ENCODE measurements around the gene KDM5B. TPM values are rescaled to one million over a fixed set of nuclear protein-coding genes. Genes with fewer than 3 reads are reported as not detected.
"Not testable (repeated sequence)": the region's sequence is repeated elsewhere in the genome, so short reads cannot be mapped to it uniquely, and the experiment has no call there.

Gene KDM5B
- polyA plus RNA-seq, 1 donor from 2014 or later, result 88.4 TPM

DNA sequence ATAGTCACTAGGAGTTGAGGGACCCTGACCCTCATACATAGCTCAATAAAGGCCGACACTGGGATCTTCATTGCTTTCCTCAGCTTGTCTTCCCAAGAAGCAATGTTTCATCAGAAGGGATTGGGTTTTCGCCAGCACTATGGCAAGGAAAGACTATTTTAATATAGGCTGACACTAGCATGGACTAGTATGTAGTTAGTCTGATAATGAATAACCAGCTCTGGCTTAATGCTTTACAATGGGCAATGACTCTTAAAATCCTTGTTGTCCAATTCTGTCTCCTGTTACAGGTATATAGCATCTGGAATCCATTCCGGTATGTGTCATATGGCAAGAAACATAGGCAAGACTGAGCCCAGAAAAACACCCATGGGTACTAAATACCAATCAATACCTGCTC, 82.7 kb downstream of the KDM5B start:
- no peaks in the 10 kb centered on the region for H3K9me2 ChIP-seq (ENCODE audit: insufficient read depth, low read length)
- peaks cover 9% of the 10 kb centered on the region for H3K36me3 ChIP-seq (ENCODE audit: insufficient read depth, low read length)

DNA sequence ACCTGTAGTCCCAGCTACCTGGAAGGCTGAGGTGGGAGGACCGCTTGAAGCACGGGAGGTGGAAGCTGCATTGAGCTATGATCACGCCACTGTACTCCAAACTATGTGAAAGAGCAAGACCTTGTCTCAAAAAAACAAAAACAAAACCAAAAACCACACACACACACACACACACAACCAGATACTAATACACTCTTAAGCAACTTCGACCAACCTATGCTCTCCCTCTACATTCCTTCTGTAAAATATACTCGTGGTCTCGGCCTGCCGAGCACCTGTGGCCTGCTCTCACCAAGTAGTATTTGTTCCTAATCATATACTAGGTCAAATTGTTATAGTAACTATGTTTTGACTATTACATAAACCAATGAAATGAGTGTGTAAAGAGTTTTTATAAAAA, 84.5 kb downstream of the KDM5B start:
- H3K9ac ChIP-seq (ENCODE audit: low read length), result no peak overlapping the region
- H3K27ac ChIP-seq (ENCODE audit: low read length), result no peak overlapping the region
- H2AFZ ChIP-seq (ENCODE audit: low read depth, low read length), result no peak overlapping the region
- H3K36me3 ChIP-seq (ENCODE audit: insufficient read depth, low read length), result peaks cover 4% of the 10 kb centered on the region
- TF ChIP-seq, protein P1, sequence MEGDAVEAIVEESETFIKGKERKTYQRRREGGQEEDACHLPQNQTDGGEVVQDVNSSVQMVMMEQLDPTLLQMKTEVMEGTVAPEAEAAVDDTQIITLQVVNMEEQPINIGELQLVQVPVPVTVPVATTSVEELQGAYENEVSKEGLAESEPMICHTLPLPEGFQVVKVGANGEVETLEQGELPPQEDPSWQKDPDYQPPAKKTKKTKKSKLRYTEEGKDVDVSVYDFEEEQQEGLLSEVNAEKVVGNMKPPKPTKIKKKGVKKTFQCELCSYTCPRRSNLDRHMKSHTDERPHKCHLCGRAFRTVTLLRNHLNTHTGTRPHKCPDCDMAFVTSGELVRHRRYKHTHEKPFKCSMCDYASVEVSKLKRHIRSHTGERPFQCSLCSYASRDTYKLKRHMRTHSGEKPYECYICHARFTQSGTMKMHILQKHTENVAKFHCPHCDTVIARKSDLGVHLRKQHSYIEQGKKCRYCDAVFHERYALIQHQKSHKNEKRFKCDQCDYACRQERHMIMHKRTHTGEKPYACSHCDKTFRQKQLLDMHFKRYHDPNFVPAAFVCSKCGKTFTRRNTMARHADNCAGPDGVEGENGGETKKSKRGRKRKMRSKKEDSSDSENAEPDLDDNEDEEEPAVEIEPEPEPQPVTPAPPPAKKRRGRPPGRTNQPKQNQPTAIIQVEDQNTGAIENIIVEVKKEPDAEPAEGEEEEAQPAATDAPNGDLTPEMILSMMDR (IDR thresholded peaks at IDR 0.05; ENCODE audit: poor library complexity, severe bottlenecking), result no peak
- TF ChIP-seq RAD21 (conservative IDR thresholded peaks at IDR 0.05) (no peak), POLR2AphosphoS5 (IDR thresholded peaks at IDR 0.05) (peak; percentile 10)
- no peak overlapping the region for H3K4me3 ChIP-seq (ENCODE audit: low read length)
- H4K20me1 ChIP-seq (ENCODE audit: insufficient read depth), result peaks cover 2% of the 10 kb centered on the region
- H3F3A ChIP-seq (ENCODE audit: insufficient read depth, low read length, poor library complexity, severe bottlenecking), result no peaks in the 10 kb centered on the region
- H3K9me2 ChIP-seq (ENCODE audit: insufficient read depth, low read length), result no peaks in the 10 kb centered on the region
- no peaks in the 10 kb centered on the region for H3K9me3 ChIP-seq (ENCODE audit: low read length)
- no peaks in the 10 kb centered on the region for H3K79me2 ChIP-seq (replicated peaks; ENCODE audit: insufficient read depth, low read length)
- H3K4me2 ChIP-seq (ENCODE audit: low read length), result no peak overlapping the region
- H3K27me3 ChIP-seq (ENCODE audit: insufficient read depth, low read depth, low read length), result no peaks in the 10 kb centered on the region

More for the DNA sequence above, 82.7 kb downstream of the KDM5B start:
- H3K9ac ChIP-seq (ENCODE audit: low read length), result no peak overlapping the region
- no peaks in the 10 kb centered on the region for H3F3A ChIP-seq (ENCODE audit: insufficient read depth, low read length, poor library complexity, severe bottlenecking)
- no peak overlapping the region for H3K27ac ChIP-seq (ENCODE audit: low read length)
- no peak for TF ChIP-seq RAD21 (conservative IDR thresholded peaks at IDR 0.05)
- TF ChIP-seq, protein P1 (IDR thresholded peaks at IDR 0.05; ENCODE audit: poor library complexity, severe bottlenecking), result no peak
- no peak for TF ChIP-seq MXI1 (conservative IDR thresholded peaks at IDR 0.05; ENCODE audit: poor library complexity, severe bottlenecking)
- TF ChIP-seq EZH2 (IDR thresholded peaks at IDR 0.05; ENCODE audit: borderline replicate concordance, insufficient read depth, low read length, poor library complexity, severe bottlenecking), result no peak
- no peak for TF ChIP-seq EP300 (conservative IDR thresholded peaks at IDR 0.05; ENCODE audit: poor library complexity, severe bottlenecking)
- TF ChIP-seq POLR2AphosphoS5 (IDR thresholded peaks at IDR 0.05), result no peak
- TF ChIP-seq TAF1 (IDR thresholded peaks at IDR 0.05; ENCODE audit: low read depth), result no peak
- TF ChIP-seq, protein P2, sequence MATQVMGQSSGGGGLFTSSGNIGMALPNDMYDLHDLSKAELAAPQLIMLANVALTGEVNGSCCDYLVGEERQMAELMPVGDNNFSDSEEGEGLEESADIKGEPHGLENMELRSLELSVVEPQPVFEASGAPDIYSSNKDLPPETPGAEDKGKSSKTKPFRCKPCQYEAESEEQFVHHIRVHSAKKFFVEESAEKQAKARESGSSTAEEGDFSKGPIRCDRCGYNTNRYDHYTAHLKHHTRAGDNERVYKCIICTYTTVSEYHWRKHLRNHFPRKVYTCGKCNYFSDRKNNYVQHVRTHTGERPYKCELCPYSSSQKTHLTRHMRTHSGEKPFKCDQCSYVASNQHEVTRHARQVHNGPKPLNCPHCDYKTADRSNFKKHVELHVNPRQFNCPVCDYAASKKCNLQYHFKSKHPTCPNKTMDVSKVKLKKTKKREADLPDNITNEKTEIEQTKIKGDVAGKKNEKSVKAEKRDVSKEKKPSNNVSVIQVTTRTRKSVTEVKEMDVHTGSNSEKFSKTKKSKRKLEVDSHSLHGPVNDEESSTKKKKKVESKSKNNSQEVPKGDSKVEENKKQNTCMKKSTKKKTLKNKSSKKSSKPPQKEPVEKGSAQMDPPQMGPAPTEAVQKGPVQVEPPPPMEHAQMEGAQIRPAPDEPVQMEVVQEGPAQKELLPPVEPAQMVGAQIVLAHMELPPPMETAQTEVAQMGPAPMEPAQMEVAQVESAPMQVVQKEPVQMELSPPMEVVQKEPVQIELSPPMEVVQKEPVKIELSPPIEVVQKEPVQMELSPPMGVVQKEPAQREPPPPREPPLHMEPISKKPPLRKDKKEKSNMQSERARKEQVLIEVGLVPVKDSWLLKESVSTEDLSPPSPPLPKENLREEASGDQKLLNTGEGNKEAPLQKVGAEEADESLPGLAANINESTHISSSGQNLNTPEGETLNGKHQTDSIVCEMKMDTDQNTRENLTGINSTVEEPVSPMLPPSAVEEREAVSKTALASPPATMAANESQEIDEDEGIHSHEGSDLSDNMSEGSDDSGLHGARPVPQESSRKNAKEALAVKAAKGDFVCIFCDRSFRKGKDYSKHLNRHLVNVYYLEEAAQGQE (IDR thresholded peaks at IDR 0.05; ENCODE audit: borderline replicate concordance), result no peak
- TF ChIP-seq SMC3 (conservative IDR thresholded peaks at IDR 0.05; ENCODE audit: poor library complexity), result no peak
- no peaks in the 10 kb centered on the region for H3K9me3 ChIP-seq (ENCODE audit: low read length)
- no peaks in the 10 kb centered on the region for H3K79me2 ChIP-seq (replicated peaks; ENCODE audit: insufficient read depth, low read length)
- H3K4me3 ChIP-seq (ENCODE audit: low read length), result no peak overlapping the region
- H4K20me1 ChIP-seq (ENCODE audit: insufficient read depth), result no peaks in the 10 kb centered on the region
- no peak overlapping the region for H3K4me2 ChIP-seq (ENCODE audit: low read length)
- no peak overlapping the region for H2AFZ ChIP-seq (ENCODE audit: low read depth, low read length)
- H3K27me3 ChIP-seq (ENCODE audit: insufficient read depth, low read depth, low read length), result no peaks in the 10 kb centered on the region

DNA sequence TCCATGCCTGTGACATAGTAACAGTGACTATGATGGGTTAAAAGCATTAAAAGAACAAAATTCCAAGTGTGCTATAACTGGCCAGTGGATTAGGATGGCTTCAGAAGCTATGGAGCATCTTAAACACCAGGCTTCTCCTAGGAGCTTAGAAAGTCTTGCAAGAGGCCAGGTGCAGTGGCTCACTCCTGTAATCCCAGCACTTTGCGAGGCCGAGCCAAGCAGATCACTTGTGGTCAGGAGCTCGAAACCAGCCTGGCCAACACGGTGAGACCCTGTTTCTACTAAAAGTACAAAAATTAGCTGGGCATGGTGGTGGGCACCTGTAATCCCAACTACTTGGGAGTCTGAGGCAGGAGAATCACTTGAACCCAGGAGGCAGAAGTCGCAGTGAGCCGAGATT, 85.2 kb downstream of the KDM5B start:
- not testable (repeated sequence) for H3K9ac ChIP-seq (ENCODE audit: low read length); H3K9me2 ChIP-seq (ENCODE audit: insufficient read depth, low read length); H3K79me2 ChIP-seq (replicated peaks; ENCODE audit: insufficient read depth, low read length); H3K36me3 ChIP-seq (ENCODE audit: insufficient read depth, low read length); H3K4me2 ChIP-seq (ENCODE audit: low read length); H2AFZ ChIP-seq (ENCODE audit: low read depth, low read length); H3F3A ChIP-seq (ENCODE audit: insufficient read depth, low read length, poor library complexity, severe bottlenecking); H4K20me1 ChIP-seq (ENCODE audit: insufficient read depth); H3K27me3 ChIP-seq (ENCODE audit: insufficient read depth, low read depth, low read length); H3K4me3 ChIP-seq (ENCODE audit: low read length); H3K27ac ChIP-seq (ENCODE audit: low read length); H3K9me3 ChIP-seq (ENCODE audit: low read length)

All from neural cell (in vitro differentiated cells).